Suprapubic skin (tissue), 4 donors: ENCODE results near the gene ARHGAP25. TPM values are rescaled to one million over a fixed set of nuclear protein-coding genes. Genes with fewer than 3 reads are reported as not detected.
A peak's percentile ranks its signal among the peaks of the same experiment; 100 is the strongest.

Experiments used
- DNase-seq, 2 donors: peaks; one replicate each; pipeline ENCODE4 v3.0.0-alpha.2; 2019; ENCODE audit warnings: low spot score in 2 of 2
- H3K27ac ChIP-seq: fragments of 200-600 bp; sonication (generic); one replicate; pipeline ENCODE4 v1.5.1; 2019
- H3K27me3 ChIP-seq: fragments of 200-600 bp; sonication (generic); one replicate; pipeline ENCODE4 v1.5.1; 2019
- H3K36me3 ChIP-seq: fragments of 200-600 bp; sonication (generic); one replicate; pipeline ENCODE4 v1.5.1; 2019
- H3K4me1 ChIP-seq: fragments of 200-600 bp; sonication (generic); one replicate; pipeline ENCODE4 v1.5.1; 2019
- H3K4me3 ChIP-seq: fragments of 200-600 bp; sonication (generic); one replicate; pipeline ENCODE4 v1.5.1; 2019; ENCODE audit warnings: mild to moderate bottlenecking
- H3K9me3 ChIP-seq: fragments of 200-600 bp; sonication (generic); one replicate; pipeline ENCODE4 v1.5.1; 2019
- EP300 ChIP-seq: sonication (generic); formaldehyde crosslinking; IDR thresholded peaks from one replicate; pipeline ENCODE4 v1.6.1; 2017; ENCODE audit warnings: antibody characterized with exemption
- POLR2A ChIP-seq, 2 donors: fragments of 450-650 bp; IDR thresholded peaks; one replicate each; pipeline ENCODE4 v1.6.1; 2017; ENCODE audit warnings: antibody characterized with exemption in 2 of 2, mild to moderate bottlenecking in 2 of 2, moderate library complexity in 2 of 2
- POLR2AphosphoS5 ChIP-seq, 3 donors: sonication (generic); formaldehyde crosslinking; IDR thresholded peaks; one replicate each; pipeline ENCODE4 v1.6.1; 2017; ENCODE audit warnings: antibody characterized with exemption in 3 of 3
- WGBS: methylation state at CpG from one replicate; pipeline ENCODE4 v1.1.5; 2018; 5-methylcytosine and 5-hydroxymethylcytosine counted together
- total RNA-seq, 4 donors: library from RNA; depleted of rRNA; stranded (reverse); fragments of >200 nt; gene quantifications; one replicate each; pipeline ENCODE4 v1.1.0, GENCODE V29; 2016
- TF ChIP-seq, protein P1 (sequence below), 2 donors: fragments of 200-600 bp in 1 of 2; fragments of 450-650 bp in 1 of 2; sonication (generic) in 1 of 2; IDR thresholded peaks; one replicate each; pipeline ENCODE4 v1.5.1; 2016 to 2019; ENCODE audit warnings: antibody characterized with exemption in 2 of 2, mild to moderate bottlenecking in 1 of 2, moderate library complexity in 1 of 2

The ARHGAP25 gene
- 10 to 100 TPM in 1 of 4 donors, 1 to 10 TPM in 3; 2.0 to 10.9 (median 6.1) TPM for total RNA-seq

DNA sequence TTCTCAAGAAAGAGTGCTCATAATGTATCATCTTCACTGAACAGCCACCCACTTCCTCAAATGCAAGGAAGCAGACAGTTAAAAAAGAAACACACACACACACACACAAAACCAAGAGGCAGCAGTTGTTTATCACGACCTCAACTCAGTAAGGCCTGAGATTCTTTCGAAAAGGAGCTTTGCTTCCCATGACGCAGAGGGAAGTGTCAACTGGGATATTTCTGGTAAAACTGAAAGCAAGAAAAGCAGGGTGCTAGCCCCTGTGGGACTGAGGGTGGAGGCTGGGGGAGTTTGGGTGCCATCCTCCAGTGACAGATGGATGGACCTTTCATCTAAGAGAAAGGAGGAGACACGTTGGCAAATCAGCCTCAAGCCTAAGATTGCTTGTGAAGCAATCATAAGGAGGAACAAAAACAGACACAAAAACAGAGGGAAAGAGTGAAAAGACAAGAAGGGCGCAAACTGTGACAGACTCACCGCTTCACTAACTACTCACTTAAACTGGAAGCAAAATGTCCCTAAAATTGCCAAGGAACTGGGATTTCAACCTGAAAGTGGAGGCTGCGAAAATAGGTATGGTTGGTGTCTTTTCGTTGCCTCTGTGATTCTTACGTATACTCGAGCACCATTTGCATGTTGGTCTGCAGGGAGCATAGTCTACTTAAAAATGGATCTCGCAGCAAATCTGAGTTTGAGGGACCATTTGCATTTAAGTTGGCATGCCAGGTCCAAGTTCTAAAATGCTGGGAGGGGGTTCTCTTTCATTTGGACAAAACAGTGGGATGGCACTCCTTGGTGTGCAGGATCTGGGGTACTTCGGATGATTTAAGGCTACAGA is at the start of gene ARHGAP25:
Gene ARHGAP25, plus strand, starts transcription at position 124 of the 838 bp plus-strand sequence. Its CDS starts 389 bp downstream, at position 513.
- Histone ChIP-seq H3K36me3 (no peaks in the 10 kb centered on the region), H3K4me1 (peaks cover 20% of the 10 kb centered on the region), H3K27ac (peak within 1 kb of the TSS; percentile 50), H3K4me3 (peak within 1 kb of the TSS; percentile 36), H3K27me3 (no peaks in the 10 kb centered on the region), H3K9me3 (no peaks in the 10 kb centered on the region)
- WGBS: 79% methylated on average over 12 of the region's 12 CpGs
- DNase-seq: no peak
- TF ChIP-seq POLR2A (IDR thresholded peaks at IDR 0.05): no peak
- TF ChIP-seq, protein P1, sequence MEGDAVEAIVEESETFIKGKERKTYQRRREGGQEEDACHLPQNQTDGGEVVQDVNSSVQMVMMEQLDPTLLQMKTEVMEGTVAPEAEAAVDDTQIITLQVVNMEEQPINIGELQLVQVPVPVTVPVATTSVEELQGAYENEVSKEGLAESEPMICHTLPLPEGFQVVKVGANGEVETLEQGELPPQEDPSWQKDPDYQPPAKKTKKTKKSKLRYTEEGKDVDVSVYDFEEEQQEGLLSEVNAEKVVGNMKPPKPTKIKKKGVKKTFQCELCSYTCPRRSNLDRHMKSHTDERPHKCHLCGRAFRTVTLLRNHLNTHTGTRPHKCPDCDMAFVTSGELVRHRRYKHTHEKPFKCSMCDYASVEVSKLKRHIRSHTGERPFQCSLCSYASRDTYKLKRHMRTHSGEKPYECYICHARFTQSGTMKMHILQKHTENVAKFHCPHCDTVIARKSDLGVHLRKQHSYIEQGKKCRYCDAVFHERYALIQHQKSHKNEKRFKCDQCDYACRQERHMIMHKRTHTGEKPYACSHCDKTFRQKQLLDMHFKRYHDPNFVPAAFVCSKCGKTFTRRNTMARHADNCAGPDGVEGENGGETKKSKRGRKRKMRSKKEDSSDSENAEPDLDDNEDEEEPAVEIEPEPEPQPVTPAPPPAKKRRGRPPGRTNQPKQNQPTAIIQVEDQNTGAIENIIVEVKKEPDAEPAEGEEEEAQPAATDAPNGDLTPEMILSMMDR (IDR thresholded peaks at IDR 0.05): no peak
- no peak for TF ChIP-seq EP300

DNA sequence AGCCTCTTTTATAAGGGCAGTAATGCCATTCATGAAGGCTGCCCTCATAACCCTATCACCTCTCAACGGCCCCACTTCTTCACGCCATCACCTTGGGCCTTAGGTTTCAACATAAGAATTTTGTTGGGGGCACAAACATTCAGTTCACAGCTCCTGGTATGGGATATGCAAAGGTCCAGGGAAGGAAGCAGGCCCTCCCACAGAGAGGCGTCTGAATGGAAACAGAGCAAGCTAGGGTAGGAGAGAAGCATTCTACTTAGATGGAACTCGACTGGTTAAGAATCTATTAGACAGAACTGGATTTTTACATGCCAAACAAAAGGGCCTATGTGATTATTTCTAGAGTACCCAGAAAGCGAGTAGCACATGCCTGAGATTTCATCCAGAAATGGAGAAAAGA is 48.4 kb upstream of the ARHGAP25 start:
- no peaks in the 10 kb centered on the region for H3K4me1 ChIP-seq
- TF ChIP-seq POLR2AphosphoS5 (IDR thresholded peaks at IDR 0.05) (no peak), POLR2A (IDR thresholded peaks at IDR 0.05) (no peak), EP300 (no peak)
- TF ChIP-seq, protein P1 (IDR thresholded peaks at IDR 0.05): no peak
- no peak overlapping the region for H3K27ac ChIP-seq
- DNase-seq: no peak
- H3K27me3 ChIP-seq: peaks cover 2% of the 10 kb centered on the region
- no peak overlapping the region for H3K4me3 ChIP-seq
- WGBS: 84% methylated on average over 5 of the region's 5 CpGs
- no peaks in the 10 kb centered on the region for H3K9me3 ChIP-seq
- no peaks in the 10 kb centered on the region for H3K36me3 ChIP-seq

DNA sequence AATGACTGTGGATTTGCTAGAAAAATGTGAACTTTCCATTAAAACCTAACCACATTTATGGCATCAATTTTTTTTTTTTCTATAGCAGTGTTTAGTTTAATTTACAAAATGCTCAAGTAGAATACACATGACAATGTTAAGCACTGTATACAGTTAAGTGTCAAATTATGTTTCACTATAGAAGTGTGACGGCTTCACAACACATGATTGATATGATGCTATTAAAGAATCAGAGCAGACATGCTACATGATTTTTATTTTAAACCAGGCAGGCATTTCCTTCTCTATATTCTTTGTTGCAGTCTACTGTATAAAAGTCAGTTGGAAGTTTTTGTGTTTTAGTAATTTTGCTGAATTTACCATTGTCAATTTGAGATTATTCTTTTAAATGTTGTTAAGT is 47.6 kb upstream of the ARHGAP25 start:
- no peak for DNase-seq
- Histone ChIP-seq H3K27ac (no peak overlapping the region), H3K4me3 (no peak overlapping the region), H3K9me3 (no peaks in the 10 kb centered on the region), H3K27me3 (peaks cover 2% of the 10 kb centered on the region), H3K36me3 (no peaks in the 10 kb centered on the region), H3K4me1 (no peaks in the 10 kb centered on the region)
- 80% methylated on average over 1 of the region's 1 CpG for WGBS
- no peak for TF ChIP-seq EP300
- TF ChIP-seq POLR2A (IDR thresholded peaks at IDR 0.05): no peak
- no peak for TF ChIP-seq POLR2AphosphoS5 (IDR thresholded peaks at IDR 0.05)
- TF ChIP-seq, protein P1 (IDR thresholded peaks at IDR 0.05): no peak

GRCh38 chr2:68689553-68690537 is 44.8 kb upstream of the ARHGAP25 start:
- Histone ChIP-seq H3K27me3 (no peaks in the 10 kb centered on the region), H3K4me3 (no peak overlapping the region), H3K9me3 (no peaks in the 10 kb centered on the region), H3K36me3 (no peaks in the 10 kb centered on the region), H3K27ac (no peak overlapping the region), H3K4me1 (no peaks in the 10 kb centered on the region)
- DNase-seq: no peak
- TF ChIP-seq, protein P1 (IDR thresholded peaks at IDR 0.05): no peak
- TF ChIP-seq EP300 (no peak), POLR2AphosphoS5 (IDR thresholded peaks at IDR 0.05) (no peak), POLR2A (IDR thresholded peaks at IDR 0.05) (no peak)
- WGBS: 72% methylated on average over 7 of the region's 7 CpGs
